Neural progenitor cell (in vitro differentiated cells): ENCODE measurements around the gene STAT5A.

Experiments
- CTCF ChIP-seq: fragments of 200-600 bp; sonication (generic); IDR thresholded peaks from 2 replicates; pipeline ENCODE4 v1.5.1; 2017; ENCODE audit warnings: antibody characterized with exemption, mild to moderate bottlenecking
- EZH2 ChIP-seq: fragments of 200-600 bp; sonication (generic); IDR thresholded peaks from 2 replicates; pipeline ENCODE4 v1.6.1; 2017; ENCODE audit warnings: antibody characterized with exemption, mild to moderate bottlenecking, moderate library complexity
- EZH2phosphoT487 ChIP-seq: fragments of 200-600 bp; sonication (generic); IDR thresholded peaks from 2 replicates; pipeline ENCODE4 v1.6.1; 2017; ENCODE audit warnings: antibody characterized with exemption

DNA sequence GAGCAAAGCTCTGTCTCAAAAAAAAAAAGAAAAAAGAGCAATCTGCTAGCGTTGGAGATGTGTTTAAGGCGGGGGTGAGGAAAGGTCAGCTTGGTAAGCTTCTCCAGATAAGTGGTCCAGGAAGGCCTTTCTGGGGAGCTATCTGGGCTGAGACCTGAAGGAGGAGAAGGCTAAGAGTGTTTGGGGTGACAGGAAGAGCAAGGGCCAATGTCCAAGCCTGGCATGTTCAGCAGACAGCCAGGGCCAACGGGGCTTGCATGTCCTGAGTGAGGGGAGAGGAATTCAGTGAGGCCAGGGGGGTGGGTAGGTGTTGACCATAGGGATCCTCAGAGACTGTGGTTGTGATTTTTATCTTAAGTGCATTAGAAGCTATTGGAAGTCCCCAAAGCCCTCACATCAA, 15.4 kb downstream of the STAT5A start:
- TF ChIP-seq CTCF (no peak), EZH2phosphoT487 (no peak), EZH2 (no peak)
